BLaER1 (cell line): ENCODE data around the gene C4BPB.
"Not testable (repeated sequence)": the region's sequence is repeated elsewhere in the genome, so short reads cannot be mapped to it uniquely, and the experiment has no call there.

ENCODE experiments used
- H3K27ac ChIP-seq: shearing (Covaris generic); formaldehyde crosslinking; 2 replicates; pipeline ENCODE4 v1.8.1; 2022
- H3K27me3 ChIP-seq: shearing (Covaris generic); formaldehyde crosslinking; 2 replicates; pipeline ENCODE4 v1.8.1; 2022
- H3K36me3 ChIP-seq: shearing (Covaris generic); formaldehyde crosslinking; 2 replicates; pipeline ENCODE4 v1.8.1; 2022
- H3K4me1 ChIP-seq: shearing (Covaris generic); formaldehyde crosslinking; 2 replicates; pipeline ENCODE4 v1.8.1; 2022
- H3K4me2 ChIP-seq: shearing (Covaris generic); formaldehyde crosslinking; 2 replicates; pipeline ENCODE4 v1.8.1; 2022
- H3K4me3 ChIP-seq: shearing (Covaris generic); formaldehyde crosslinking; 2 replicates; pipeline ENCODE4 v1.8.1; 2022
- H3K9ac ChIP-seq: shearing (Covaris generic); formaldehyde crosslinking; 2 replicates; pipeline ENCODE4 v1.8.1; 2022
- H3K9me3 ChIP-seq: shearing (Covaris generic); formaldehyde crosslinking; 2 replicates; pipeline ENCODE4 v1.8.1; 2022
- H4K20me1 ChIP-seq: shearing (Covaris generic); formaldehyde crosslinking; 2 replicates; pipeline ENCODE4 v1.8.1; 2022
- Cebpa-rat ChIP-seq: shearing (Covaris generic); IDR thresholded peaks from 2 replicates; pipeline ENCODE4 v1.8.1; 2022

The C4BPB gene

DNA sequence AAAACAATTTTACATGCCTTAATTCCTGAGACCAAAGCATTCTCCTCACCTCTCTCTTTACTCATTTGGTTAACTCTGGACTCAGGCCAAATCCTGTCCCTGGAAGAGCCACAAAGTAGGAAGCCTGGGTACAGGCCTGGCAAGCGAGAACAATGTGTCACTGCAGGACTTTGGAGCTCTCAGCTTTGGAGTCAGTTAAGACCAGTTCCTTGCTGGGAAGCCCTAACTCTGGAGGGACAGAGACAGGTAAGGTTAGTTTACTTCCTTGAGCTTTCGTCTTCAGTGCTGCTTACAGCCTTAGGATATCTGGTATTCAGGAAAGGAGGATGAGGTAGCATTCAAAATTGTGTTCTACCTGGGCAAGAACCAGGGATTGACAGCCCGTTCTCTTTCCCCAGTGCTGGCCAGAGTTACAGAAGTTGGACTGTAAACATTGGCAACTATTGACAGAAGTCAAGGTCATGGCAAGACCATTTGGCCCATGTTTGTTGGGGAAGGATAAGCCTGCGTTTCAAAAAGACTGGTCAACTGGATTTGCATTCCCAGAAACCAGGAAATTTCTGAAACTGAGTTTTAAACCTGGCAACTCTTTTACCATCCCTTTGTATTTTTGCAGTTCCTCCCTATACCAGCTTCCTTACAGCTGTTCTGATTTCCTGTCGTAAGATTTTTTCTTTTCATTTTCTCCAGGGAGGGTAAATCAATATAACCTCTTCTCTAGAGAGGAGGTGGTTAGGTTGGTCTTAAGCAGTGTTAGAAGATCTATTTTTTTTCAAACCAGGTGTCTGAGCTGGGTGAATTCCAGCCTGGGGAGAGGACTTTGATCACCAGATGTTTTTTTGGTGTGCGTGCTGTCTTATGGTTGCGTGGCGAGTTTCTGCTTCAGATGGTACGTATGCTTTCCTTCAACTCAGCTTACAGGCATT, at the start of gene C4BPB:
TSS of gene C4BPB (plus strand) at position 160 of the 926 bp plus-strand sequence. CDS start at position 832, 672 bp downstream.
- Histone ChIP-seq H3K4me1 (peaks cover 13% of the 10 kb centered on the region), H3K36me3 (no peaks in the 10 kb centered on the region), H4K20me1 (no peaks in the 10 kb centered on the region), H3K27ac (no peak within 1 kb of the TSS), H3K9ac (no peak within 1 kb of the TSS), H3K4me3 (no peak within 1 kb of the TSS), H3K9me3 (no peaks in the 10 kb centered on the region), H3K4me2 (peak within 1 kb of the TSS; percentile 56), H3K27me3 (no peaks in the 10 kb centered on the region)
- no peak for TF ChIP-seq Cebpa-rat

DNA sequence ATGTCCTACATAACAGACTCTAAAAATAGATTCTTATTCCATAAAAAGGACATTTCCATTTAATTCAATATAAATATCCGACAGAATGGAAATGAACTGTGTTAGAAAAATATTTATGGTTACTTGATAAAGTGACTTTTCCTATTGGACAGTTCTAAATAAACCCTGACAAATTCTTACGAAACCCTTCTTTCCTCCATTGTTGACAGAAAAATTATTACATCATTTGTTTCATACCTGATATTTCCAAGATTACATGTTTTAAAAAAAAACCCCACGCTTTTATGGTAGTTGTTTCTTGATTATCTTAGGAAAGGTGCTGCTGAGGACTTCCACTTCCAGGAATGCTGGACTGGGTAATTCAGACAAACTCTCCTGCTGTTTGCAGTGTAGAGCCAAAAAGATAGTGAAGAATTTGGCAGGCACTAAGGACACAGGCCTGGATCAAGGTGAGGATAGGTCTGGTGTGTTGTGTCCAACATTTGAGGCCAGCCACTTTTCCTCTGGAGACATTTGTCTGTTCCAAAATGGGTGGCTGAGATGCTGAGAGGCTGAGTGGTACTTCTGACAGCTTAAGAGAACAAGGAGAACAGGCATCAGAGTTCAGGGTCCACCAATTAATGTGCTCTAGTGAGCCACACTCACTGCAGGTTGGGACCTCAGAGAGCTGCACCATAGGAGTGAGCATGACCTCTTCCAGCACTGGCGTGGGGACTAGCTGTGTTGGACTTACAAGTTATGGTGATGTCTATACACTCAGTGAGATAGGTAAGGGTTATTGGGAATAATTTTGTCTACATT, 49.1 kb upstream of the C4BPB start:
- Histone ChIP-seq H3K4me3 (no peak overlapping the region), H3K9ac (no peak overlapping the region), H3K36me3 (no peaks in the 10 kb centered on the region), H3K4me2 (no peak overlapping the region), H4K20me1 (no peaks in the 10 kb centered on the region), H3K9me3 (no peaks in the 10 kb centered on the region), H3K4me1 (no peaks in the 10 kb centered on the region), H3K27me3 (no peaks in the 10 kb centered on the region), H3K27ac (no peak overlapping the region)
- TF ChIP-seq Cebpa-rat: no peak

GRCh38 chr1:207040181-207040533, 48.5 kb upstream of the C4BPB start:
- Histone ChIP-seq H3K9me3 (no peaks in the 10 kb centered on the region), H3K4me3 (no peak overlapping the region), H3K27me3 (no peaks in the 10 kb centered on the region), H3K9ac (no peak overlapping the region), H4K20me1 (no peaks in the 10 kb centered on the region), H3K36me3 (no peaks in the 10 kb centered on the region), H3K27ac (no peak overlapping the region), H3K4me2 (no peak overlapping the region), H3K4me1 (no peaks in the 10 kb centered on the region)
- no peak for TF ChIP-seq Cebpa-rat

DNA sequence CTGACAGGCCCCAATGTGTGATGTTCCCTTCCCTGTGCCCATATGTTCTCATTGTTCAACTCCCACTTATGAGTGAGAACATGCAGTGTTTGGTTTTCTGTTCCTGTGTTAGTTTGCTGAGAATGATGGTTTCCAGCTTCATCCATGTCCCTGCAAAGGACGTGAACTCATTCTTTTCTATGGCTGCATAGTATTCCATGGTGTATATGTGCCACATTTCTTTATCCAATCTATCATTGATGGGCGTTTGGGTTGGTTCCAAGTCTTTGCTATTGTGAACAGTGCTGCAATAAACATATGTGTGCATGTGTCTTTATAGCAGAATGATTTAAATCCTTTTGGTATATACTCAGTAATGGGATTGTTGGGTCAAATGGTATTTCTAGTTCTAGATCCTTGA, 47.3 kb upstream of the C4BPB start:
- not testable (repeated sequence) for H3K36me3 ChIP-seq, H3K27ac ChIP-seq, H3K9ac ChIP-seq, H3K4me2 ChIP-seq, H4K20me1 ChIP-seq, H3K4me1 ChIP-seq, H3K27me3 ChIP-seq, H3K9me3 ChIP-seq, H3K4me3 ChIP-seq

- no peak overlapping the region for H3K27ac ChIP-seq
- H3K36me3 ChIP-seq: no peaks in the 10 kb centered on the region
- no peak overlapping the region for H3K4me3 ChIP-seq
- no peak overlapping the region for H3K9ac ChIP-seq
- H3K9me3 ChIP-seq: peaks cover 3% of the 10 kb centered on the region
- H3K4me2 ChIP-seq: no peak overlapping the region
- no peak for TF ChIP-seq Cebpa-rat
- H4K20me1 ChIP-seq: no peaks in the 10 kb centered on the region
- H3K4me1 ChIP-seq: no peaks in the 10 kb centered on the region
- H3K27me3 ChIP-seq: peaks cover 2% of the 10 kb centered on the region; the same call in 1 of the 2 replicates
These were observed 43.2 kb upstream of the C4BPB start for GRCh38 chr1:207045453-207045852.

DNA sequence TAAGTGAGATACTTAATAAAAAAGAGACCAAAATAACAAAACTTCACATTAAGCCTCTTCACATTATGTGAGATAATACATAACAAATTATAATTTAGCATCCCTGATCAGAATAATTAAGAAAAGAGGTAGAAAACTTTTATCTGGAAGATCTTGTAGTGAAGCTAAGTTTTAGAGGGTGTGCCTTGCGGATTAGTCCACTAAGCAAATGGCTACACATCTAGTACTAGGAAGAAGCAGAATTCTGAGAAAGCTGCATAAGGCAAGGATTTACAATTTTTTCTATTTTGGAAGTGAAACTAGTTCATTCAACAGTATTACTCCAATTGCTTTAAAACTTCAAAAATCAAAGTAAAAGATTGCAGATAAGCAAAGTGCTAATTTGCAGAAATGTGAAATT, 41.2 kb upstream of the C4BPB start:
- no peak for TF ChIP-seq Cebpa-rat
- Histone ChIP-seq H3K4me1 (no peaks in the 10 kb centered on the region), H3K4me3 (no peak overlapping the region), H3K27ac (no peak overlapping the region), H3K4me2 (no peak overlapping the region), H4K20me1 (no peaks in the 10 kb centered on the region), H3K27me3 (peaks cover 11% of the 10 kb centered on the region), H3K9me3 (peaks cover 21% of the 10 kb centered on the region), H3K9ac (no peak overlapping the region), H3K36me3 (no peaks in the 10 kb centered on the region)

DNA sequence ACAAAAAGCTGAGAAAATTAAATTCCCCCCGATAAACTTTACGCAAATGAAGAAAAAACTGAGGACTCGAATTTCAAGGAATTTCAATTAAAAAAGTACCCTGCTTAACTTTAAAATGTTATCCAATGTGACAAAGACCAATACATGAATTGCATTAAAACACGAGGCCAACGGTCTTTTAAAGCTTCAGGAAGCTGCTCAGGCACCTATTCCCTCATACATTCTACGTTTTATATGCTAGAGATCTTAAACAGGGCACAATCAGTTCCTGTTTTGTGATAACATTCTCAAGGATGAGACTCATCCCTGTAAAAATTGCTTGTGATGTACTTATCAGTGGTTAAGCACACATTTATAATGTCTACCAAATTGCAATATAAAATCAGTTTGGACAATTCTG, 40.6 kb upstream of the C4BPB start:
- Histone ChIP-seq H3K4me3 (no peak overlapping the region), H3K36me3 (no peaks in the 10 kb centered on the region), H3K9ac (no peak overlapping the region), H3K9me3 (peaks cover 27% of the 10 kb centered on the region), H3K27me3 (peaks cover 14% of the 10 kb centered on the region), H4K20me1 (no peaks in the 10 kb centered on the region), H3K27ac (no peak overlapping the region), H3K4me2 (no peak overlapping the region), H3K4me1 (no peaks in the 10 kb centered on the region)
- no peak for TF ChIP-seq Cebpa-rat

GRCh38 chr1:207049054-207049453, 39.6 kb upstream of the C4BPB start:
- no peak overlapping the region for H3K4me2 ChIP-seq

GRCh38 chr1:207049514-207049913, 39.1 kb upstream of the C4BPB start:
- H3K36me3 ChIP-seq: no peaks in the 10 kb centered on the region
- no peak overlapping the region for H3K27ac ChIP-seq
- no peaks in the 10 kb centered on the region for H4K20me1 ChIP-seq
- no peak overlapping the region for H3K4me2 ChIP-seq
- peaks cover 16% of the 10 kb centered on the region for H3K27me3 ChIP-seq
- H3K9me3 ChIP-seq: peaks cover 33% of the 10 kb centered on the region
- no peak for TF ChIP-seq Cebpa-rat
- H3K4me1 ChIP-seq: no peaks in the 10 kb centered on the region
- H3K9ac ChIP-seq: no peak overlapping the region
- H3K4me3 ChIP-seq: no peak overlapping the region

More at GRCh38 chr1:207049054-207049453, 39.6 kb upstream of the C4BPB start:
- no peaks in the 10 kb centered on the region for H3K36me3 ChIP-seq
- peaks cover 33% of the 10 kb centered on the region for H3K9me3 ChIP-seq
- H3K4me3 ChIP-seq: no peak overlapping the region
- H3K4me1 ChIP-seq: no peaks in the 10 kb centered on the region
- no peak overlapping the region for H3K27ac ChIP-seq
- no peak for TF ChIP-seq Cebpa-rat
- no peaks in the 10 kb centered on the region for H4K20me1 ChIP-seq
- H3K27me3 ChIP-seq: peaks cover 16% of the 10 kb centered on the region
- no peak overlapping the region for H3K9ac ChIP-seq

- no peaks in the 10 kb centered on the region for H3K36me3 ChIP-seq
- H3K27me3 ChIP-seq: peaks cover 16% of the 10 kb centered on the region
- no peak for TF ChIP-seq Cebpa-rat
- H3K27ac ChIP-seq: no peak overlapping the region
- H3K4me2 ChIP-seq: no peak overlapping the region
- no peaks in the 10 kb centered on the region for H3K4me1 ChIP-seq
- no peaks in the 10 kb centered on the region for H4K20me1 ChIP-seq
- no peak overlapping the region for H3K4me3 ChIP-seq
- H3K9ac ChIP-seq: no peak overlapping the region
- peaks cover 33% of the 10 kb centered on the region for H3K9me3 ChIP-seq
These were observed 38.7 kb upstream of the C4BPB start for GRCh38 chr1:207049974-207050391.
